H9 (cell line): ENCODE data around the gene COL5A3. TPM values are rescaled to one million over a fixed set of nuclear protein-coding genes. Genes with fewer than 3 reads are reported as not detected.

ENCODE experiments used
- DNase-seq: peaks from one replicate; pipeline ENCODE4 v3.0.0-alpha.2; 2017
- H2AFZ ChIP-seq: one replicate; pipeline ENCODE4 v1.6.1; 2013; ENCODE audit warnings: mild to moderate bottlenecking, low read length, control low read depth, moderate library complexity
- H2AK5ac ChIP-seq: 2 replicates; pipeline ENCODE4 v1.6.1; 2013; ENCODE audit warnings: low read length, control low read depth, mixed read lengths; ENCODE audit not compliant: insufficient read length
- H2BK120ac ChIP-seq: one replicate; pipeline ENCODE4 v1.6.1; 2013; ENCODE audit warnings: low read depth, mild to moderate bottlenecking, low read length, control low read depth, inconsistent platforms; ENCODE audit not compliant: poor library complexity, severe bottlenecking
- H2BK12ac ChIP-seq: 2 replicates; pipeline ENCODE4 v1.6.1; 2013; ENCODE audit warnings: low read length, control low read depth, mixed read lengths, low read depth; ENCODE audit not compliant: insufficient read length
- H2BK15ac ChIP-seq: 2 replicates; pipeline ENCODE4 v1.6.1; 2013; ENCODE audit warnings: low read depth, low read length, control low read depth
- H2BK20ac ChIP-seq: one replicate; pipeline ENCODE4 v1.6.1; 2013; ENCODE audit warnings: low read depth, mild to moderate bottlenecking, low read length, control low read depth, inconsistent platforms; ENCODE audit not compliant: poor library complexity, severe bottlenecking
- H2BK5ac ChIP-seq: 2 replicates; pipeline ENCODE4 v1.6.1; 2013; ENCODE audit warnings: low read length, control low read depth, mixed read lengths; ENCODE audit not compliant: insufficient read length
- H3K14ac ChIP-seq: 2 replicates; pipeline ENCODE4 v1.6.1; 2013; ENCODE audit warnings: low read length, control low read depth; ENCODE audit not compliant: insufficient read depth
- H3K18ac ChIP-seq: 2 replicates; pipeline ENCODE4 v1.6.1; 2013; ENCODE audit warnings: low read depth, mild to moderate bottlenecking, mixed read lengths, low read length, control low read depth; ENCODE audit not compliant: insufficient read length
- H3K23ac ChIP-seq: 2 replicates; pipeline ENCODE4 v1.6.1; 2013; ENCODE audit warnings: low read length, control low read depth, mixed read lengths, low read depth; ENCODE audit not compliant: insufficient read length
- H3K23me2 ChIP-seq: 2 replicates; pipeline ENCODE4 v1.6.1; 2013; ENCODE audit warnings: low read depth, mild to moderate bottlenecking, mixed read lengths, low read length, control low read depth; ENCODE audit not compliant: insufficient read length, poor library complexity, severe bottlenecking
- H3K27ac ChIP-seq: 2 replicates; pipeline ENCODE4 v1.5.1; 2013; ENCODE audit warnings: low read length, control low read depth, mixed read lengths, low read depth; ENCODE audit not compliant: insufficient read length
- H3K27me3 ChIP-seq: 2 replicates; pipeline ENCODE4 v1.6.1; 2013; ENCODE audit warnings: low read length, control low read depth, inconsistent platforms; ENCODE audit not compliant: insufficient read depth
- H3K4ac ChIP-seq: 2 replicates; pipeline ENCODE4 v1.6.1; 2013; ENCODE audit warnings: low read depth, mild to moderate bottlenecking, control low read depth, inconsistent platforms, low read length, moderate library complexity
- H3K4me1 ChIP-seq: 2 replicates; pipeline ENCODE4 v1.6.1; 2013; ENCODE audit warnings: low read length, control low read depth, inconsistent platforms; ENCODE audit not compliant: insufficient read depth
- H3K4me2 ChIP-seq: 2 replicates; pipeline ENCODE4 v1.6.1; 2013; ENCODE audit warnings: low read length, control low read depth, mixed read lengths; ENCODE audit not compliant: insufficient read length, insufficient read depth
- H3K56ac ChIP-seq: 2 replicates; pipeline ENCODE4 v1.6.1; 2013; ENCODE audit warnings: low read depth, mild to moderate bottlenecking, mixed read lengths, low read length, control low read depth; ENCODE audit not compliant: insufficient read length
- H3K79me1 ChIP-seq: 2 replicates; pipeline ENCODE4 v1.6.1; 2013; ENCODE audit warnings: low read depth, mild to moderate bottlenecking, moderate library complexity, low read length, control low read depth, inconsistent platforms; ENCODE audit not compliant: insufficient read depth, poor library complexity, severe bottlenecking
- H3K79me2 ChIP-seq: 2 replicates; pipeline ENCODE4 v1.6.1; 2013; ENCODE audit warnings: low read length, control low read depth, inconsistent platforms; ENCODE audit not compliant: insufficient read depth
- H3K9ac ChIP-seq: 2 replicates; pipeline ENCODE4 v1.6.1; 2013; ENCODE audit warnings: low read length, control low read depth, mixed read lengths; ENCODE audit not compliant: insufficient read length; ENCODE audit errors: extremely low read depth
- H3K9me3 ChIP-seq: one replicate; pipeline ENCODE4 v1.6.1; 2013; ENCODE audit warnings: low read depth, low read length, inconsistent platforms; ENCODE audit not compliant: control insufficient read depth
- H3T11ph ChIP-seq: one replicate; pipeline ENCODE4 v1.6.1; 2013; ENCODE audit warnings: mild to moderate bottlenecking, low read length, control low read depth, inconsistent platforms
- H4K20me1 ChIP-seq: one replicate; pipeline ENCODE4 v1.6.1; 2013; ENCODE audit not compliant: control insufficient read depth, insufficient read length, insufficient read depth
- H4K5ac ChIP-seq: 2 replicates; pipeline ENCODE4 v1.6.1; 2013; ENCODE audit warnings: low read depth, mild to moderate bottlenecking, mixed read lengths, low read length, control low read depth; ENCODE audit not compliant: insufficient read length
- H4K8ac ChIP-seq: replicated peaks from 2 replicates; pipeline ENCODE4 v1.6.1; 2013; ENCODE audit warnings: low read length, control low read depth, mixed read lengths, low read depth; ENCODE audit not compliant: insufficient read length
- H4K91ac ChIP-seq: 2 replicates; pipeline ENCODE4 v1.6.1; 2013; ENCODE audit warnings: low read depth, mild to moderate bottlenecking, moderate library complexity, mixed read lengths, low read length, control low read depth; ENCODE audit not compliant: insufficient read length
- H3K27ac Mint-ChIP-seq, 3 experiments: 2 replicates in 2 of 3; 3 replicates in 1 of 3; pipeline ENCODE4 v1.8.0; 2020 to 2021; ENCODE audit warnings: mixed read lengths in 3 of 3, mild to moderate bottlenecking in 1 of 3, moderate library complexity in 1 of 3
- H3K27me3 Mint-ChIP-seq: 2 replicates; pipeline ENCODE4 v1.8.0; 2021; ENCODE audit warnings: low read depth, mild to moderate bottlenecking, moderate library complexity, mixed read lengths
- H3K36me3 Mint-ChIP-seq, 3 experiments: 2 replicates in 2 of 3; 3 replicates in 1 of 3; pipeline ENCODE4 v1.8.0; 2020 to 2021; ENCODE audit warnings: low read depth in 3 of 3, mixed read lengths in 3 of 3; ENCODE audit not compliant: insufficient read depth in 1 of 3
- H3K4me1 Mint-ChIP-seq, 2 experiments: 2 replicates each; pipeline ENCODE4 v1.8.0; 2020; ENCODE audit warnings: mixed read lengths in 2 of 2
- H3K4me3 Mint-ChIP-seq, 2 experiments: 2 replicates in 1 of 2; 3 replicates in 1 of 2; pipeline ENCODE4 v1.8.0; 2020 to 2021; ENCODE audit warnings: mild to moderate bottlenecking in 2 of 2, mixed read lengths in 2 of 2, moderate library complexity in 1 of 2
- H3K9me3 Mint-ChIP-seq, 2 experiments: 2 replicates in 1 of 2; 3 replicates in 1 of 2; pipeline ENCODE4 v1.8.0; 2020; ENCODE audit warnings: mild to moderate bottlenecking in 2 of 2, mixed read lengths in 2 of 2, moderate library complexity in 1 of 2
- CTCF ChIP-seq: fragments of 200-600 bp; sonication (generic); conservative IDR thresholded peaks from 3 replicates; pipeline ENCODE4 v1.8.0; 2021; ENCODE audit warnings: antibody characterized with exemption, mild to moderate bottlenecking
- WGBS: extraction: QIAGEN DNeasy Blood & Tissue Kit; methylation state at CpG from one replicate; pipeline ENCODE4 v1.1.7; 2013; ENCODE audit warnings: missing lambda C conversion rate, low lambda C conversion rate, mixed read lengths; ENCODE audit not compliant: insufficient read length; ENCODE audit errors: extremely low coverage; 5-methylcytosine and 5-hydroxymethylcytosine counted together
- total RNA-seq: library from RNA; stranded (reverse); gene quantifications from 2 replicates; pipeline ENCODE4 v1.2.1, GENCODE V29; 2021

COL5A3 gene
- total RNA-seq, 1 experiment from 2014 or later, result 0.72 TPM

- Histone ChIP-seq H3K23me2 (no peaks in the 10 kb centered on the region), H3K79me2 (no peaks in the 10 kb centered on the region), H3K14ac (no peak overlapping the region), H4K20me1 (no peaks in the 10 kb centered on the region), H3K9ac (no peak overlapping the region), H3T11ph (no peak overlapping the region), H4K8ac (no peak overlapping the region), H3K4me2 (no peak overlapping the region), H3K9me3 (no peaks in the 10 kb centered on the region), H2BK15ac (no peak overlapping the region), H3K56ac (no peak overlapping the region), H3K23ac (no peak overlapping the region), H3K4ac (no peak overlapping the region), H3K79me1 (no peaks in the 10 kb centered on the region), H3K4me1 (no peaks in the 10 kb centered on the region), H4K91ac (no peak overlapping the region), H2BK12ac (no peak overlapping the region), H3K18ac (no peak overlapping the region), H3K27me3 (no peaks in the 10 kb centered on the region; the same call in 1 of the 2 replicates), H2AFZ (no peak overlapping the region), H2AK5ac (no peak overlapping the region), H3K27ac (no peak overlapping the region), H2BK120ac (no peak overlapping the region), H2BK5ac (no peak overlapping the region), H4K5ac (no peak overlapping the region), H2BK20ac (no peak overlapping the region)
- H3K27ac Mint-ChIP-seq, result no peak overlapping the region; a peak in 1 of 7 replicates
- peaks cover 26% of the 10 kb centered on the region for H3K27me3 Mint-ChIP-seq
- H3K36me3 Mint-ChIP-seq, result no peaks in the 10 kb centered on the region
- H3K4me1 Mint-ChIP-seq, result peaks cover 0 to 1% of the 10 kb centered on the region in 2 experiments; a peak in 1 of 4 replicates
- no peak for TF ChIP-seq CTCF
- no peak for DNase-seq
- WGBS, result no CpG with 5 or more reads among the region's 3 CpGs
- H3K4me3 Mint-ChIP-seq, result no peak overlapping the region
- H3K9me3 Mint-ChIP-seq, result no peaks in the 10 kb centered on the region
Observed at GRCh38 chr19:10018263-10018662, 8.0 kb upstream of the COL5A3 start.
